ENCODE data around the gene INSM1. TPM values are rescaled to one million over a fixed set of nuclear protein-coding genes. Genes with fewer than 3 reads are reported as not detected.

The INSM1 gene
- total and polyA plus RNA-seq, 10 of the 15 experiments (the other 5 are each of a cell fraction or from before 2014, with no cell fraction given): 0.03 to 0.11 (median 0.04) TPM; not detected in 7

- Histone ChIP-seq H3K9me3 (replicated peaks; ENCODE audit: control insufficient read depth, insufficient read depth, low read length) (no peaks in the 10 kb centered on the region), H3K4me3 (no peak overlapping the region), H3K27me3 (replicated peaks in 1 of 2; ENCODE audit: control insufficient read depth in 2 of 2, insufficient read depth in 2 of 2, low read length in 1 of 2) (no peaks in the 10 kb centered on the region), H3K4me2 (ENCODE audit: control insufficient read depth, insufficient read depth) (no peak overlapping the region), H2AFZ (ENCODE audit: control insufficient read depth, low read depth, low read length) (no peak overlapping the region), H3K79me2 (ENCODE audit: control insufficient read depth, insufficient read depth, low read length) (no peaks in the 10 kb centered on the region), H3K27ac (ENCODE audit: control insufficient read depth, insufficient read depth) (no peak overlapping the region), H3K9ac (ENCODE audit: control insufficient read depth, insufficient read depth, low read length) (no peak overlapping the region), H3K4me1 (ENCODE audit: control insufficient read depth, insufficient read depth, low read length) (no peaks in the 10 kb centered on the region), H3K36me3 (ENCODE audit: control insufficient read depth in 2 of 2, insufficient read depth in 2 of 2, low read length in 1 of 2) (no peaks in the 10 kb centered on the region), H4K20me1 (ENCODE audit: control insufficient read depth, insufficient read depth) (no peaks in the 10 kb centered on the region)
- RAD21 ChIA-PET (ENCODE audit: unreplicated experiment): interaction anchor here (1.0 kb wide), 1 partner anchor 116 kb away, joined by 5 read pairs; no protein-coding TSS in a partner anchor
- TF ChIP-seq POLR2AphosphoS5 (IDR thresholded peaks at IDR 0.05; ENCODE audit: low read length): no peak
- TF ChIP-seq STAT3 (IDR thresholded peaks at IDR 0.05; ENCODE audit: low read depth, low read length): no peak
- TF ChIP-seq KLF5 (IDR thresholded peaks at IDR 0.05; ENCODE audit: partially characterized antibody): no peak
- TF ChIP-seq, protein P1, sequence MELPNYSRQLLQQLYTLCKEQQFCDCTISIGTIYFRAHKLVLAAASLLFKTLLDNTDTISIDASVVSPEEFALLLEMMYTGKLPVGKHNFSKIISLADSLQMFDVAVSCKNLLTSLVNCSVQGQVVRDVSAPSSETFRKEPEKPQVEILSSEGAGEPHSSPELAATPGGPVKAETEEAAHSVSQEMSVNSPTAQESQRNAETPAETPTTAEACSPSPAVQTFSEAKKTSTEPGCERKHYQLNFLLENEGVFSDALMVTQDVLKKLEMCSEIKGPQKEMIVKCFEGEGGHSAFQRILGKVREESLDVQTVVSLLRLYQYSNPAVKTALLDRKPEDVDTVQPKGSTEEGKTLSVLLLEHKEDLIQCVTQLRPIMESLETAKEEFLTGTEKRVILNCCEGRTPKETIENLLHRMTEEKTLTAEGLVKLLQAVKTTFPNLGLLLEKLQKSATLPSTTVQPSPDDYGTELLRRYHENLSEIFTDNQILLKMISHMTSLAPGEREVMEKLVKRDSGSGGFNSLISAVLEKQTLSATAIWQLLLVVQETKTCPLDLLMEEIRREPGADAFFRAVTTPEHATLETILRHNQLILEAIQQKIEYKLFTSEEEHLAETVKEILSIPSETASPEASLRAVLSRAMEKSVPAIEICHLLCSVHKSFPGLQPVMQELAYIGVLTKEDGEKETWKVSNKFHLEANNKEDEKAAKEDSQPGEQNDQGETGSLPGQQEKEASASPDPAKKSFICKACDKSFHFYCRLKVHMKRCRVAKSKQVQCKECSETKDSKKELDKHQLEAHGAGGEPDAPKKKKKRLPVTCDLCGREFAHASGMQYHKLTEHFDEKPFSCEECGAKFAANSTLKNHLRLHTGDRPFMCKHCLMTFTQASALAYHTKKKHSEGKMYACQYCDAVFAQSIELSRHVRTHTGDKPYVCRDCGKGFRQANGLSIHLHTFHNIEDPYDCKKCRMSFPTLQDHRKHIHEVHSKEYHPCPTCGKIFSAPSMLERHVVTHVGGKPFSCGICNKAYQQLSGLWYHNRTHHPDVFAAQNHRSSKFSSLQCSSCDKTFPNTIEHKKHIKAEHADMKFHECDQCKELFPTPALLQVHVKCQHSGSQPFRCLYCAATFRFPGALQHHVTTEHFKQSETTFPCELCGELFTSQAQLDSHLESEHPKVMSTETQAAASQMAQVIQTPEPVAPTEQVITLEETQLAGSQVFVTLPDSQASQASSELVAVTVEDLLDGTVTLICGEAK (IDR thresholded peaks at IDR 0.05; ENCODE audit: borderline replicate concordance): no peak
- no peak for TF ChIP-seq PAX8 (IDR thresholded peaks at IDR 0.05)
- no peak for TF ChIP-seq FOS (IDR thresholded peaks at IDR 0.05; ENCODE audit: borderline replicate concordance, extremely low read depth, insufficient read length)
- TF ChIP-seq, protein P2, sequence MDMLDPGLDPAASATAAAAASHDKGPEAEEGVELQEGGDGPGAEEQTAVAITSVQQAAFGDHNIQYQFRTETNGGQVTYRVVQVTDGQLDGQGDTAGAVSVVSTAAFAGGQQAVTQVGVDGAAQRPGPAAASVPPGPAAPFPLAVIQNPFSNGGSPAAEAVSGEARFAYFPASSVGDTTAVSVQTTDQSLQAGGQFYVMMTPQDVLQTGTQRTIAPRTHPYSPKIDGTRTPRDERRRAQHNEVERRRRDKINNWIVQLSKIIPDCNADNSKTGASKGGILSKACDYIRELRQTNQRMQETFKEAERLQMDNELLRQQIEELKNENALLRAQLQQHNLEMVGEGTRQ (IDR thresholded peaks at IDR 0.05; ENCODE audit: borderline replicate concordance, low read depth, low read length): no peak
- WGBS (ENCODE audit: insufficient coverage, insufficient replicate concordance, low lambda C conversion rate, missing lambda C conversion rate): 76% methylated on average over 6 of the region's 6 CpGs
- in situ Hi-C loops (cut with MboI): no loop called here
- CTCF ChIA-PET: no interaction called here
- BruUV-seq (replicated peaks): no TSS peak
- SMC1A ChIA-PET (ENCODE audit: uncharacterized antibody, unreplicated experiment): interaction anchor here (1.3 to 1.6 kb wide), 3 partner anchors 19 to 277 kb away, joined by 3 to 4 read pairs (median 3); no protein-coding TSS in a partner anchor
- no peak for ATAC-seq
- no peak for DNase-seq (ENCODE audit: low read depth, low spot score)
- no peak for FAIRE-seq
- intact Hi-C loops (cut with micrococcal nuclease; ENCODE audit: unreplicated experiment): no loop called here
- POLR2A ChIA-PET: no interaction called here
Observed at GRCh38 chr20:20327746-20328145, 40.2 kb upstream of the INSM1 start.

Measured in GM12878 (cell line).